Suprapubic skin (tissue), 3 donors: ENCODE results near the gene BTBD18.

Experiments used
- POLR2A ChIP-seq, 2 donors: fragments of 450-650 bp; IDR thresholded peaks; one replicate each; pipeline ENCODE4 v1.6.1; 2017; ENCODE audit warnings: antibody characterized with exemption in 2 of 2, mild to moderate bottlenecking in 2 of 2, moderate library complexity in 2 of 2
- TF ChIP-seq, protein P1 (sequence below), 2 donors: fragments of 200-600 bp in 1 of 2; fragments of 450-650 bp in 1 of 2; sonication (generic) in 1 of 2; IDR thresholded peaks; one replicate each; pipeline ENCODE4 v1.5.1; 2016 to 2019; ENCODE audit warnings: antibody characterized with exemption in 2 of 2, mild to moderate bottlenecking in 1 of 2, moderate library complexity in 1 of 2

DNA sequence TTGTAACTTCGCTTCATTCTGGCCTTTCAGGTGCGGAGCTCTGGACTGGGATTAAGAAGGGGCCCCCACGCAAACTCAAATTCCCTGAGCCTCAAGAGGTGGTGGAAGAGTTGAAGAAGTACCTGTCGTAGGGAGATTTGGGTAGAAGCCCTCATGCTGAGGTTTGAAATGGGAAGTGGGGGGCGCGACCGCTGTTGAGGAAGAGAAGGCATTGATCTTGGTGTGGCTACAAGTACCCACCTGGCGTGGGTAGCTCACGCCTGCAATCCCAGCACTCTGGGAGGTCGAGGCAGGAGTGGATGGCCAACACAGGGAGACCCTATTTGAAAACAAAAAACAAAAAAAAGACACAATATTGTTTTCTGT, 9.5 kb downstream of the BTBD18 start:
- TF ChIP-seq, protein P1, sequence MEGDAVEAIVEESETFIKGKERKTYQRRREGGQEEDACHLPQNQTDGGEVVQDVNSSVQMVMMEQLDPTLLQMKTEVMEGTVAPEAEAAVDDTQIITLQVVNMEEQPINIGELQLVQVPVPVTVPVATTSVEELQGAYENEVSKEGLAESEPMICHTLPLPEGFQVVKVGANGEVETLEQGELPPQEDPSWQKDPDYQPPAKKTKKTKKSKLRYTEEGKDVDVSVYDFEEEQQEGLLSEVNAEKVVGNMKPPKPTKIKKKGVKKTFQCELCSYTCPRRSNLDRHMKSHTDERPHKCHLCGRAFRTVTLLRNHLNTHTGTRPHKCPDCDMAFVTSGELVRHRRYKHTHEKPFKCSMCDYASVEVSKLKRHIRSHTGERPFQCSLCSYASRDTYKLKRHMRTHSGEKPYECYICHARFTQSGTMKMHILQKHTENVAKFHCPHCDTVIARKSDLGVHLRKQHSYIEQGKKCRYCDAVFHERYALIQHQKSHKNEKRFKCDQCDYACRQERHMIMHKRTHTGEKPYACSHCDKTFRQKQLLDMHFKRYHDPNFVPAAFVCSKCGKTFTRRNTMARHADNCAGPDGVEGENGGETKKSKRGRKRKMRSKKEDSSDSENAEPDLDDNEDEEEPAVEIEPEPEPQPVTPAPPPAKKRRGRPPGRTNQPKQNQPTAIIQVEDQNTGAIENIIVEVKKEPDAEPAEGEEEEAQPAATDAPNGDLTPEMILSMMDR (IDR thresholded peaks at IDR 0.05) = no peak
- no peak for TF ChIP-seq POLR2A (IDR thresholded peaks at IDR 0.05)
